Spleen (tissue), 11 donors: ENCODE results near the gene SLC25A34. TPM values are rescaled to one million over a fixed set of nuclear protein-coding genes. Genes with fewer than 3 reads are reported as not detected.

ENCODE experiments used
- DNase-seq: peaks from one replicate; pipeline ENCODE4 v3.0.0-alpha.2; 2020
- H3K27ac ChIP-seq, 8 donors: fragments of 200-600 bp; sonication (generic) in 7 of 8; 1 replicate in 4 of 8; 2 replicates in 4 of 8; pipeline versions ENCODE4 v1.5.0 to v1.8.0; 2016 to 2021; ENCODE audit warnings: inconsistent platforms in 4 of 8, mild to moderate bottlenecking in 4 of 8, moderate library complexity in 1 of 8
- H3K27me3 ChIP-seq, 7 donors: fragments of 200-600 bp; sonication (generic) in 6 of 7; replicated peaks in 1 of 7; 1 replicate in 4 of 7; 2 replicates in 3 of 7; pipeline versions ENCODE4 v1.5.0 to v1.8.0; 2016 to 2021; ENCODE audit warnings: inconsistent platforms in 3 of 7, mild to moderate bottlenecking in 1 of 7
- H3K36me3 ChIP-seq, 6 donors: fragments of 200-600 bp; sonication (generic) in 5 of 6; 1 replicate in 4 of 6; 2 replicates in 2 of 6; pipeline versions ENCODE4 v1.5.0 to v1.8.0; 2016 to 2021; ENCODE audit warnings: inconsistent platforms in 2 of 6
- H3K4me1 ChIP-seq, 6 donors: fragments of 200-600 bp; sonication (generic) in 5 of 6; 1 replicate in 3 of 6; 2 replicates in 3 of 6; pipeline versions ENCODE4 v1.5.0 to v1.8.0; 2016 to 2021; ENCODE audit warnings: inconsistent platforms in 3 of 6
- H3K4me3 ChIP-seq, 8 donors: fragments of 200-600 bp; sonication (generic) in 7 of 8; 1 replicate in 4 of 8; 2 replicates in 4 of 8; pipeline versions ENCODE4 v1.5.0 to v1.8.0; 2016 to 2021; ENCODE audit warnings: inconsistent platforms in 4 of 8, mild to moderate bottlenecking in 4 of 8, moderate library complexity in 2 of 8
- H3K9me3 ChIP-seq, 8 donors: fragments of 200-600 bp; sonication (generic) in 7 of 8; 1 replicate in 4 of 8; 2 replicates in 4 of 8; pipeline versions ENCODE4 v1.5.0 to v1.8.0; 2016 to 2021; ENCODE audit warnings: inconsistent platforms in 4 of 8
- CTCF ChIP-seq, 11 experiments: fragments of 200-600 bp in 7 of 11; fragments of 450-650 bp in 4 of 11; sonication (generic) in 4 of 11; IDR thresholded peaks in 8 of 11; conservative IDR thresholded peaks in 3 of 11; 1 replicate in 7 of 11; 2 replicates in 4 of 11; pipeline versions ENCODE4 v1.4.0 to v1.8.0; 2016 to 2021; ENCODE audit warnings: antibody characterized with exemption in 11 of 11, inconsistent platforms in 4 of 11, mild to moderate bottlenecking in 1 of 11
- POLR2A ChIP-seq, 3 donors: fragments of 450-650 bp; IDR thresholded peaks; one replicate each; pipeline ENCODE4 v1.5.1; 2017; ENCODE audit warnings: antibody characterized with exemption in 3 of 3, mild to moderate bottlenecking in 1 of 3
- POLR2AphosphoS5 ChIP-seq, 3 donors: sonication (generic); formaldehyde crosslinking; IDR thresholded peaks; one replicate each; pipeline ENCODE4 v1.5.1; 2017; ENCODE audit warnings: antibody characterized with exemption in 3 of 3
- WGBS, 5 donors: extraction: QIAGEN DNeasy Blood & Tissue Kit in 3 of 5; methylation state at CpG; one replicate each; pipeline versions ENCODE4 v1.1.5 to v1.1.7; 2013 to 2018; 5-methylcytosine and 5-hydroxymethylcytosine counted together
- intact Hi-C: fragments of 100-400 bp; cut with DNase I; formaldehyde crosslinking; loops from one replicate; pipeline ENCODE4 v1.15.0; 2023; ENCODE audit warnings: low total_unique reads
- polyA plus RNA-seq, 3 donors: library from polyadenylated mRNA; stranded (reverse); fragments of 200-250 nt; gene quantifications; one replicate each; pipeline ENCODE4 v1.2.1, GENCODE V29; 2013
- total RNA-seq, 7 donors: library from RNA; depleted of rRNA in 3 of 7; stranded (reverse); fragments of >200 nt in 3 of 7; fragmentation: NEBNext Ultra II Directional in 4 of 7; extraction: Animal tissue kit (Norgen Biotek cat#: 25700) in 4 of 7; gene quantifications; one replicate each; pipeline versions ENCODE4 v1.1.0 to v1.2.1, GENCODE V29; 2016 to 2021
- donor health status: healthy with polysubstance abuse.
- donor health status: DM: no; HTN: no; CAD: no; lungs with moderate emphysema.
- donor health status: DM: no; HTN: no; CAD: no.
- donor health status: Bipolar disorder and iron deficiency.
- donor health status: healthy.
- donor health status: DM: no; HTN: no; CAD: no.
- donor health status: DM: yes; HTN: yes; CAD: no.

The SLC25A34 gene
- total and polyA plus RNA-seq, 10 donors: 0.77 to 3.7 (median 2.5) TPM

- Histone ChIP-seq H3K27ac (peak overlapping the region in 3 of 8 donors; percentile 9 to 35 (median 31)), H3K4me3 (no peak overlapping the region), H3K4me1 (peaks cover 7 to 92% (median 48%) of the 10 kb centered on the region in 6 donors), H3K9me3 (no peaks in the 10 kb centered on the region), H3K27me3 (no peaks in the 10 kb centered on the region), H3K36me3 (peaks cover 0 to 45% (median 2%) of the 10 kb centered on the region in 6 donors)
- intact Hi-C loops: no loop called here
- no peak for DNase-seq
- whole genome bisulfite sequencing, 5 donors: 74 to 86% (median 80%) methylated on average over 11 of the region's 11 CpGs
- TF ChIP-seq CTCF (IDR thresholded peaks at IDR 0.05 in 8 of 11, conservative IDR thresholded peaks at IDR 0.05 in 3 of 11) (no peak), POLR2AphosphoS5 (IDR thresholded peaks at IDR 0.05) (no peak), POLR2A (IDR thresholded peaks at IDR 0.05) (no peak)
Measured at GRCh38 chr1:15691434-15692032, 44.5 kb upstream of the SLC25A34 start.

GRCh38 chr1:15692121-15692682 lies 43.9 kb upstream of the SLC25A34 start:
- TF ChIP-seq POLR2AphosphoS5 (IDR thresholded peaks at IDR 0.05) (peak in 1 of 3 donors; percentile 67), CTCF (IDR thresholded peaks at IDR 0.05 in 8 of 11, conservative IDR thresholded peaks at IDR 0.05 in 3 of 11) (no peak), POLR2A (IDR thresholded peaks at IDR 0.05) (no peak)
- H3K4me1 ChIP-seq: peaks cover 11 to 92% (median 51%) of the 10 kb centered on the region in 6 donors

GRCh38 chr1:15693371-15693770 lies 42.7 kb upstream of the SLC25A34 start:
- no peak for TF ChIP-seq POLR2AphosphoS5 (IDR thresholded peaks at IDR 0.05)
- TF ChIP-seq CTCF (IDR thresholded peaks at IDR 0.05 in 8 of 11, conservative IDR thresholded peaks at IDR 0.05 in 3 of 11): no peak
- TF ChIP-seq POLR2A (IDR thresholded peaks at IDR 0.05): no peak
- Histone ChIP-seq H3K9me3 (no peaks in the 10 kb centered on the region), H3K36me3 (peaks cover 0 to 48% (median 2%) of the 10 kb centered on the region in 6 donors), H3K27ac (peak overlapping the region in 2 of 8 donors; percentile 3 to 9), H3K4me1 (peaks cover 16 to 92% (median 56%) of the 10 kb centered on the region in 6 donors), H3K4me3 (no peak overlapping the region), H3K27me3 (no peaks in the 10 kb centered on the region)
- WGBS, 5 donors: 82 to 92% (median 87%) methylated on average over 5 of the region's 5 CpGs
- no peak for DNase-seq
- intact Hi-C loops: no loop called here

More at GRCh38 chr1:15692121-15692682, 43.9 kb upstream of the SLC25A34 start:
- Histone ChIP-seq H3K4me3 (no peak overlapping the region), H3K27me3 (no peaks in the 10 kb centered on the region), H3K9me3 (no peaks in the 10 kb centered on the region), H3K27ac (peak overlapping the region in 5 of 8 donors; percentile 8 to 35 (median 14)), H3K36me3 (peaks cover 0 to 48% (median 2%) of the 10 kb centered on the region in 6 donors)
- 55 to 73% (median 73%) methylated on average over 5 of the region's 5 CpGs for WGBS, 5 donors
- DNase-seq: no peak
- intact Hi-C loops: no loop called here

GRCh38 chr1:15696956-15697521 lies 39.0 kb upstream of the SLC25A34 start:
- peaks cover 0 to 30% (median 0%) of the 10 kb centered on the region in 6 donors for H3K36me3 ChIP-seq
- H3K27ac ChIP-seq: peak overlapping the region; percentile 59 to 89 (median 86)
- 4 to 10% (median 8%) methylated on average over 8 to 10 of the region's 10 CpGs for WGBS, 5 donors
- H3K4me1 ChIP-seq: peaks cover 16 to 95% (median 54%) of the 10 kb centered on the region in 6 donors
- peaks cover 0 to 4% (median 0%) of the 10 kb centered on the region in 8 donors for H3K9me3 ChIP-seq
- intact Hi-C loops: no loop called here
- TF ChIP-seq POLR2AphosphoS5 (IDR thresholded peaks at IDR 0.05) (peak in 2 of 3 donors; percentile 69 to 75), POLR2A (IDR thresholded peaks at IDR 0.05) (peak in 1 of 3 donors; percentile 20), CTCF (IDR thresholded peaks at IDR 0.05 in 8 of 11, conservative IDR thresholded peaks at IDR 0.05 in 3 of 11) (no peak)
- no peaks in the 10 kb centered on the region for H3K27me3 ChIP-seq
- H3K4me3 ChIP-seq: peak overlapping the region in 5 of 8 donors; percentile 11 to 54 (median 21)
- DNase-seq: peak; percentile 81
